ENCODE data around the gene VMAC. TPM values are rescaled to one million over a fixed set of nuclear protein-coding genes. Genes with fewer than 3 reads are reported as not detected.

The VMAC gene
- total RNA-seq, 2 donors from 2014 or later: 1.9 to 3.3 TPM

DNA sequence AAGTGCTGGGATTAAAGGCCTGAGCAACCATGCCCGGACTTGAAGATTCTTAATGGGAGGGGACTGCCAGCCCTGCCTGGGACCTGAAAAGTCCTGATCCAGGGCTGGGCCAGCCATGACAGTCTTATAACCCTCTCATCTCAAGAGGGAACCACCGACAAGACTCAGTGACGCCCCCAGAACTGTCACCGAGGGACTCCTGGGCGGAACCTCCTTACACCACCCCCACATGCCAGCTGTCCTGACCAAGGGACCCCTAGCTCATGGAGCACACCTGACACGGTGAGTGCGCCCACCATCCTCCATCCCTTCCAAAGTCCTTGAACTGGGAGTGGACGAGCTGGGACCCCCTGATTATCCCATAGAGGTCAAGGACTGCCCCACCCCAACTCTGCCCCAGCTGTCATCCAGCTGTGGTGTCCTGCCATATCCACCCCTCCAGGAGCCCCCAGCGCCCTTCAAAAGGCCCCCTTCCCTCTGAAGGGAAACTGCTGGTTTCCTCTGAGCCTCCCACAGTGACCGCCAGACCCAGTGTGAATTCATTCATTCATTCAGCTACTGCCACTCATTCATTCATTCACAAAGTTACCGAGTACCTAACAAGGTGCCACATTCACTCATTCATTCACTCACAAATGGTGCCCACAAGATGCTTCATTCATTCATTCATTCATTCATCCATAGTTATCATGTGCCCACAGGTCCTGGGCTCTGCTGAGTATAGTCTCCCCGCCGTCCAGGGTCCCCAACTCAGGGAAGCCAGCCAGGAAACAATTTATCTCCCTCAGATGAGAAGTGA lies 4.7 kb upstream of the VMAC start:
- DNase-seq (no peak), ATAC-seq (no peak)
- intact Hi-C loops (cut with DNase I): no loop called here

DNA sequence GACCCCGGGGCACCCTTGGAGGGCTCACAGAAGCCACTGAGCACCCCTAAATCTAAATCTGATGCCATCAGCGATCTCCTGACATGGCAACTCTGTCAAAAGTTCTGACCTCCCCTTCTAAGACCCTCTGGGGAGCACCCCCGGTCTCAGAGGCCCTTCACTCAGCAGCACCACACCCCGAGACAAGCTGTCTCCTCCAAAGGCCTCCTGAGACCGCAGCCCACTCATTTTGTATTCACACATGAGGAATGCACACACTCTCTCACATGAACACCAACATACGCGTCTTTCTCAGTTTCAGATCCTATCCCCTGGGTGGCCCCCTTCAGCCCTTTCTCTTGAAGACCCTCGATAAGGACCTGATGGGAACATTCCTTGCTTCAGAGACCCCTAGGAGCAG lies 3.7 kb upstream of the VMAC start:
- DNase-seq (no peak), ATAC-seq (no peak)
- intact Hi-C loops (cut with DNase I): no loop called here

- intact Hi-C loops (cut with DNase I): no loop called here
- no peak for DNase-seq
- ATAC-seq: no peak
These were observed 1.5 kb upstream of the VMAC start for GRCh38 chr19:5903056-5903623.

- DNase-seq (peak; percentile 99), ATAC-seq (peak; percentile 75 to 84)
- intact Hi-C loops (cut with DNase I): no loop called here
These were observed 884 bp upstream of the VMAC start, which contains the start of gene NDUFA11 for GRCh38 chr19:5903624-5904351. Gene NDUFA11, minus strand, starts transcription at chr19:5903790. Its CDS starts 82 bp downstream, at chr19:5903708.

DNA sequence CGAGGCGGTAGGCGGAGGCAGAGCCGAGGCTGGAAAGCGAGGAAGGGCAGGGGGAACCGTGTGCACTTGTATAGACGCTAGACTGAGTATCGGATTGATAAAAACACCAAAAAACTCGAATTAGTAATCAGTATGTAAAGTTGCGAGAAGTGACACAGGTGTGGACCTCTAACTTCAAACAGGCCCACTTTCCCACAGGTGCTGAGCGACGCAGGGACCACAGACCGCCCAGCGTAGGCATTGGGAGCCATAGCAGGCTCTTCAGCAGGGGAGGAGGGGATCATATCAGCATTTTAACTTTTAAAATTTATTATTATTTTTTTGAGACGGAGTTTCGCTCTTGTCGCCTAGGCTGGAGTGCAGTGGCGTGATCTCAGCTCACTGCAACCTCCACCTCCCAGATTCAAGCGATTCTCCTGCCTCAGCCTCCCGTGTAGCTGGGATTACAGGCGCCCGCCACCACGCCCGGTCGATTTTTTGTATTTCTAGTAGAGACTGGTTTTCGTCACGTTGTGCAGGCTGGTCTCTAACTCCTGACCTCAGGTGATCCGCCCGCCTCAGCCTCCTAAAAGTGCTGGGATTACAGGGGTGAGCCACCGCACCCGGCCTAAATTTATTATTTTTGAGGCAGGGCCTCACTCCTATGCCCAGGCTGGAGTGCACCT lies 574 bp downstream of the VMAC start:
- ATAC-seq: no peak
- intact Hi-C loops (cut with DNase I): no loop called here
- DNase-seq: no peak

GRCh38 chr19:5907241-5907640 lies 2.6 kb downstream of the VMAC start:
- DNase-seq (no peak), ATAC-seq (no peak)
- intact Hi-C loops (cut with DNase I): no loop called here

DNA sequence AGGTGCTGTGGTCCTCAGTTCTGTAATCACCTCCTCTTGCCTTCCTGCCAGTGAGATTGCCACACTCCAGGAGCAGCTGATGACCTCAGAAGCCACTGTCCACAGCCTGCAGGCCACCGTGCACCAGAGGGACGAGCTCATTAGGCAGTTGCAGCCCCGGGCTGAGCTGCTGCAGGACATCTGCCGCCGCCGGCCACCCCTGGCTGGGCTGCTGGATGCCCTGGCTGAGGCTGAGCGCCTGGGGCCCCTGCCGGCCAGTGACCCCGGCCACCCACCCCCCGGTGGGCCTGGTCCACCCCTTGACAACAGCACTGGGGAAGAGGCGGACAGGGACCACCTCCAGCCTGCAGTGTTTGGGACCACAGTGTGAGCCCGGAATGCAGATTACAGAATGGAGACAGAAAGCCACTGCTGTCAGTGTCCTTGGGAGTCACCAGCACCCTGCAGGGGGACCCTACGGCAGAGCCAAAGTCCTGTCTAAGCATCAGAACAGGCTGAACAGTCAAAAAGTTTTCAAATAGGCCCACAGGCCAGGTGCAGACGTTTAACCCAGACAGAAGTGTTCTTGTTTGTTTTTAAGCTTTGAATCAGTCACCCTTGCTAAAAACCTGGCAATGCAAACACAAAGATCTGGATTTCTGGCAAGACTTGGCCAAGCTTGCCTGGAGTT lies 4.2 kb downstream of the VMAC start:
- ATAC-seq (no peak), DNase-seq (no peak)
- intact Hi-C loops (cut with DNase I): no loop called here

GRCh38 chr19:5910638-5910907 lies 5.9 kb downstream of the VMAC start:
- intact Hi-C loops (cut with DNase I): loop anchor here in 1 of 2 donors (5.0 kb wide), 1 partner anchor 42 kb away; no protein-coding TSS in a partner anchor
- ATAC-seq: no peak
- DNase-seq: no peak

DNA sequence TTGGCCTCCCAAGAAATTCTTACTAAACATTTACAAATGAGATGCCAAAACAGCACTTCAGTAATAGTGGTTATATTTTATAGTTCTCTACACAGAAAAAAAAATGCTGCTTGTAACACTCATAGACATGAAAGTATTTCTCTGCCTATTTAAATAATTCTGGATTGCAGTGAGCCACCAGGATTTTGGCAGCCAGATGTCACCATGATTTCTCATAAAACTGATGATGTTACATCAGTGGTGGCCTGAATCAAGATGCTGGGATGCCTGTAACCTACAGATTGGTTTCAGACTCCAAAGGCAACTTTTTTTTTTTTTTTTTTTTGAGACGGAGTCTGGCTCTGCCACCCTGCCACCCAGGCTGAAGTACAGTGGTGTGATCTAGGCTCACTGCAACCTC lies 6.7 kb downstream of the VMAC start:
- DNase-seq: no peak
- intact Hi-C loops (cut with DNase I): loop anchor here in 1 of 2 donors (5.0 kb wide), 1 partner anchor 41 kb away; no protein-coding TSS in a partner anchor
- no peak for ATAC-seq

GRCh38 chr19:5913739-5914357 lies 9.2 kb downstream of the VMAC start, which contains the start of gene CAPS:
Gene CAPS, plus strand, starts transcription at chr19:5914254. Its CDS starts 153 bp downstream, at chr19:5914407.
- peak; percentile 63 to 81 for ATAC-seq
- intact Hi-C loops (cut with DNase I): loop anchor here in 1 of 2 donors (5.0 kb wide), 1 partner anchor 38 kb away; no protein-coding TSS in a partner anchor
- DNase-seq: peak; percentile 63

DNA sequence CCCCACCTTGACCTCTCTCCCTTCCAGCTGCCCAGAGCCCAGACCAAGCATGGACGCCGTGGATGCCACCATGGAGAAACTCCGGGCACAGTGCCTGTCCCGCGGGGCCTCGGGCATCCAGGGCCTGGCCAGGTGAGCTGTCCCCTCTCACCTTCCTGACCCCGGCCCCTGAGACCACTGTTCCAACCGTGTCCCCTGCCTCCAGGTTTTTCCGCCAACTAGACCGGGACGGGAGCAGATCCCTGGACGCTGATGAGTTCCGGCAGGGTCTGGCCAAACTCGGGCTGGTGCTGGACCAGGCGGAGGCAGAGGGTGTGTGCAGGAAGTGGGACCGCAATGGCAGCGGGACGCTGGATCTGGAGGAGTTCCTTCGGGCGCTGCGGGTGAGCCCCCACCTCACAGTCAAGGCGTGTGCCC lies 9.7 kb downstream of the VMAC start:
- intact Hi-C loops (cut with DNase I): loop anchor here in 1 of 2 donors (5.0 kb wide), 1 partner anchor 38 kb away; no protein-coding TSS in a partner anchor
- no peak for ATAC-seq
- DNase-seq: no peak

DNA sequence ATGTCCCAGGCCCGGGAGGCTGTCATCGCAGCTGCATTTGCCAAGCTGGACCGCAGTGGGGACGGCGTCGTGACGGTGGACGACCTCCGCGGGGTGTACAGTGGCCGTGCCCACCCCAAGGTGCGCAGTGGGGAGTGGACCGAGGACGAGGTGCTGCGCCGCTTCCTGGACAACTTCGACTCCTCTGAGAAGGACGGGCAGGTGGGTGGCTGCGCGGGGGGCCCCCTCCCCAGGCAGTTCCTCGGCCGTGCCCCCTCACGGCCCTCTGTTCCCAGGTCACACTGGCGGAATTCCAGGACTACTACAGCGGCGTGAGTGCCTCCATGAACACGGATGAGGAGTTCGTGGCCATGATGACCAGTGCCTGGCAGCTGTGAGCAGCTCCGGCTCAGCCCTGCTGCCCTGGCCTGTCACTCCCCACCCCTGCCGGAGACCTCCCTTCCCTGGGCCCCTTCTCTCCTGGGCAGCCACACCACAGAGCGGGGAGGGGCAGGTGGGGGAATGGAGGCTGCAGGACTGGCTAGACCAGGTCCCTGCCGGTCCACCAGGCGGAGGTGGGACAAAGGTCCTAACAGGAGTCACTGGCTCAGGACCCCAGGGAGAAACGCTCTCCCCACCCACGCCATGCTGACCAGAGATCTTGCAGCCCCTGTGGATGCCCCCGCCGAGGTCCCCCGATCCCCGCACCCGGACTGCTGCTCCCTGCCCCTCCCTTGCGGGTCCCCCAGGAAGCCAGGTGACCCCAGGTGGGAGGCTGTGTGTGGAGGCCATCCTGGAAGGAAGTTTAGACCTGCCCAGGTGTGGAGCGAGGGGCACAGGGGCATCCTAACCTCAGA lies 10.5 kb downstream of the VMAC start:
- DNase-seq (no peak), ATAC-seq (peak; percentile 31 to 69)
- intact Hi-C loops (cut with DNase I): loop anchor here in 1 of 2 donors (5.0 kb wide), 1 partner anchor 37 kb away; no protein-coding TSS in a partner anchor

DNA sequence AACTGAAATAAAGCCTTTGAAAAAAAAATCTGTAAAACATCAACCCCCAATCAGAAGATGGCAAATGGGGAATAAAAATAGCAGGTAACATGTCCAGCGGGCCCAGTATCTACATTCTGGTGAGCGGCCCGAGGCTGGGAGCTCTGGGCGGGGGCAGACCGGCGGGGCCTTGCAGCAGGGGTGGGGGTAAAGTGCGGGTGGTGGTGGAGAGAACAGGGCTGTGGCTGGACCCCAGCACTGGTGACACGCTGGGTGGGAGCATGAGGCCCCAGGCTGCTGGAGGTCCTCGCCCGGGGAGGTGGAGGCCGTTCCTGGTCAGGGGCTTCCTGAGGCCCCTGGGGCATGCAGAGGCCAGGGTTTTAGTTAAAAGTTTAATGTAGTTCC lies 11.1 kb downstream of the VMAC start:
- DNase-seq (no peak), ATAC-seq (peak in 1 of 2 donors; percentile 13)
- intact Hi-C loops (cut with DNase I): no loop called here

DNA sequence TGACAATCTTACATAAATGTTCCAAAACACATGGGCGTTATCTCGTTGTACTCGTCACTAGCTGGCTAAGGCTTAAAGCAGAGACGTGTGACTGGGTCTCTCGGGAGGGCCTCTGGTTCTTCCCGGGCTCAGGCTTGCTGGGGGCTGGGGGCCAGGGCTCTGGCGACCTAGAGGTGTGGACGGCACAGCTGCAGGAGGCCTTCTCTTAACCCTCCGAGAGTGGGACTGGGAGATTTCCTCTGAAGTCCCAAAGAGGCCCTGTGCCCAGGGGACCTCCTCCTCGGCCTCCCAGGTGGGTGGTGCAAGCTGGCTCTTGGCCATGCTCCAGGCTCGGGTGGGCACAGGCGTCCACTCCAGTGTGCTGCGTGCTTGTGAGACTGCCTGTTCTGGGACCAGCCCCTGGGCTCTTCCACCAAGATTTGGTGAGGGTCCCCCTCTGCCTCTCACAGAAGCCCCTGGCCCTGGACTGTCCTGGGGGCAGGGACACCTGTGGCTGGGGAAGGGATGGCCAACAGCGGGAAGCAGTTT lies 11.6 kb downstream of the VMAC start:
- DNase-seq: no peak
- ATAC-seq: peak in 1 of 2 donors; percentile 28
- intact Hi-C loops (cut with DNase I): no loop called here

DNA sequence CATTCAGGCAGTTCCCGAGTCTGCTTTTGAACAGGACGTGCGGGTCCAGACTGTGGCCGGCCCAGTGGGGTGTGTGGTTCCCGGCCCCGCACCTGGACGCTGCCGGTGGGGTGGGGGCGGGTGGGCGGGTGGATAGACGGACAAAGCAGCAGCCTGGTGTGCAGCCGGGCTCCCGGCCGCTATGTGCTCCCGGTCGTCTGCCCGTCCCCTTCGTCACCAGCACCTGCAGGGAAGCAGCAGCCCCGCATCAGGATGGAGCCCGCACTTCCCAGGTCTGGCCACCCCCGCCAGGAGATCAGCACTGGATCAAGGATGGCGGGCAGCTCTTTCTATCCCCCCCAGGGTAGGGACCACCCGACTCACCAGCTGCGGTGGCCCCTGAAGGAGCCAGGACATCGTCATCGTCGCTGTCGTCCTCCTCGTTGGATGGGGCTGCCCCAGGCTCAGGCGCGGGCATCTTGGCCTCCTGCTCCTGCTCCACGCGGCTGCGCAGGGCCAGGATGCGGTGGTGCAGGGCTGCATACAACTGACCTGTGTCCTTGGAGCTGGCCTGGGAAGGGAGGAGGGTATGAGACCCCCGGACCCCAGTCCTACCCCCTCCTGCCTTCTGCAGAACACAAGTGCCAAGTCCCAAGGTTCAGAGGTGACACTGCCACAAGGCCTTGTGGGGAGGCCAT lies 12.9 kb downstream of the VMAC start:
- DNase-seq: no peak
- ATAC-seq: no peak
- intact Hi-C loops (cut with DNase I): no loop called here

DNA sequence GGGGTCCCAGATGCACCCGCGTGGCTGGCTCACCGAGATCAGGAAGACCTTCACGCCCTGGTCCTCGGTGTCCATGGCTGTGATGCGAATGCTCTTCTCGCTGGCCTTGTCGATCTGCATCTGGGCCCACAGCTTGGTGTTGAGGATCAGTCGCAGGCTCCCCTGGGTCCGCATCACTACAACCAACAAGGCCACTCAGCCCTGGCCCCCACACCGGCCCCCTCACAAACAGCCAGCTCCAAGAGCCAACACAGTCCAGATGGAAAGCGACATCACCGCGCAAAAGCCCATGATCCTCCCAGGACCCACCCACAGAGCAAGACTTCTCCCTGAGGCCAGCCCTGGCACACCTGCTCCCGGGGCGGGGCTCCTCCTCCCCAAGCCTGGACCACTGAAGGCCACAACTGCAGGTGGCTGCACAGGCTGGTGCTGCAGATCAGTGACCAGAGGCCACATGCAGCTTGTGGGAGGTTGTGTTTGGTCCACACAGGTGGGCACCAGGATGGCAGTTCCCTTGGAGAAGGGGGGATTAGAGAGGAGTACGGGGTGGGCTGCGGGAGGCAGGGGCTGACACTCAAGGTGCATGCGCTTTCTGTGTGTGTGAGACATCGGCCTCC lies 13.9 kb downstream of the VMAC start:
- no peak for ATAC-seq
- intact Hi-C loops (cut with DNase I): no loop called here
- no peak for DNase-seq

Data from left cardiac atrium (tissue), 4 donors.